Panc1 (cell line): ENCODE results near the gene MAPT. TPM values are rescaled to one million over a fixed set of nuclear protein-coding genes. Genes with fewer than 3 reads are reported as not detected.

ENCODE experiments used
- ATAC-seq: fragments of 200-7000 bp; cut with Tn5 transposase; 2 replicates; pipeline ENCODE4 v1.9.1; 2020; ENCODE audit warnings: mild to moderate bottlenecking, moderate library complexity
- BruUV-seq: library from RNA; stranded (reverse); fragments of 400-500 nt; replicated peaks from 2 replicates; lab custom pipeline; 2021; lab: Mats Ljungman, UMichigan
- CTCF ChIA-PET: fragments of 300-600 bp; sonication (Branson Sonifier 250); formaldehyde crosslinking; loops from one replicate; lab custom pipeline; 2022; ENCODE audit warnings: antibody characterized with exemption; lab: Charles Lee
- POLR2A ChIA-PET: fragments of 300-600 bp; sonication (Branson Sonifier 250); formaldehyde crosslinking; loops from one replicate; lab custom pipeline; 2022; ENCODE audit warnings: antibody characterized with exemption; lab: Charles Lee
- DNase-seq: peaks from one replicate; pipeline ENCODE4 v3.0.0-alpha.2; 2010; ENCODE audit warnings: low read depth, low spot score
- H3K27ac ChIP-seq: 2 replicates; pipeline ENCODE4 v1.5.1; 2011; ENCODE audit warnings: mild to moderate bottlenecking, low read length, inconsistent platforms
- H3K27me3 ChIP-seq: fragments of 200-500 bp; sonication (Bioruptor generic); 2 replicates; pipeline ENCODE4 v1.6.0; 2014; ENCODE audit warnings: low read length, inconsistent platforms; ENCODE audit not compliant: control insufficient read depth, insufficient read depth
- H3K36me3 ChIP-seq: fragments of 200-500 bp; sonication (Bioruptor generic); 2 replicates; pipeline ENCODE4 v1.5.1; 2014; ENCODE audit warnings: inconsistent platforms, mild to moderate bottlenecking, low read length, moderate library complexity; ENCODE audit not compliant: control insufficient read depth, insufficient read depth
- H3K4me1 ChIP-seq: 2 replicates; pipeline ENCODE4 v1.5.1; 2011; ENCODE audit warnings: inconsistent platforms, mild to moderate bottlenecking, low read length, moderate library complexity; ENCODE audit not compliant: control insufficient read depth, insufficient read depth
- H3K4me3 ChIP-seq, 2 experiments: 2 replicates each; pipeline ENCODE4 v1.5.1; 2011 to 2012; ENCODE audit warnings: low read depth in 2 of 2, low read length in 2 of 2, mild to moderate bottlenecking in 2 of 2, inconsistent platforms in 1 of 2, moderate library complexity in 1 of 2
- H3K9me3 ChIP-seq: fragments of 200-500 bp; sonication (Bioruptor generic); 2 replicates; pipeline ENCODE4 v1.5.1; 2014; ENCODE audit warnings: low read depth, mild to moderate bottlenecking, inconsistent platforms, low read length, moderate library complexity; ENCODE audit not compliant: control insufficient read depth, insufficient read depth
- POLR2AphosphoS5 ChIP-seq: IDR thresholded peaks from 2 replicates; pipeline ENCODE4 v1.6.1; 2012; ENCODE audit warnings: mild to moderate bottlenecking, low read depth, low read length, moderate library complexity
- SIN3A ChIP-seq: IDR thresholded peaks from 2 replicates; pipeline ENCODE4 v1.6.1; 2012; ENCODE audit warnings: low read depth, mild to moderate bottlenecking, low read length, moderate library complexity, borderline replicate concordance; ENCODE audit not compliant: insufficient read depth
- TCF7L2 ChIP-seq: IDR thresholded peaks from 2 replicates; pipeline ENCODE4 v1.6.1; 2011; ENCODE audit warnings: mild to moderate bottlenecking, low read depth, low read length, inconsistent platforms
- in situ Hi-C: cut with HindIII; loops from 2 replicates; pipeline ENCODE4 v1.10.0; 2016; ENCODE audit warnings: low sequenced_read_pairs, low pct_unique_long_range_greater_than_20kb
- intact Hi-C: fragments of 100-400 bp; cut with micrococcal nuclease; formaldehyde crosslinking; loops from one replicate; pipeline ENCODE4 v1.10.0; 2022; ENCODE audit not compliant: unreplicated experiment
- total RNA-seq: library from RNA; stranded (reverse); gene quantifications from one replicate; pipeline ENCODE4 v1.2.1, GENCODE V29; 2021; ENCODE audit not compliant: unreplicated experiment
- TF ChIP-seq, protein P1 (sequence below), 2 experiments: IDR thresholded peaks; 2 replicates each; pipeline ENCODE4 v1.6.1; 2011 to 2012; ENCODE audit warnings: low read depth in 2 of 2, control low read depth in 1 of 2, low read length in 1 of 2, mild to moderate bottlenecking in 1 of 2, moderate library complexity in 1 of 2; ENCODE audit not compliant: insufficient read depth in 1 of 2
- TF ChIP-seq, protein P2 (sequence below): fragments of 450-650 bp; IDR thresholded peaks from 2 replicates; pipeline ENCODE4 v1.5.1; 2017; ENCODE audit warnings: mild to moderate bottlenecking

Gene MAPT
- total RNA-seq, 1 experiment from 2014 or later: 0.59 TPM

DNA sequence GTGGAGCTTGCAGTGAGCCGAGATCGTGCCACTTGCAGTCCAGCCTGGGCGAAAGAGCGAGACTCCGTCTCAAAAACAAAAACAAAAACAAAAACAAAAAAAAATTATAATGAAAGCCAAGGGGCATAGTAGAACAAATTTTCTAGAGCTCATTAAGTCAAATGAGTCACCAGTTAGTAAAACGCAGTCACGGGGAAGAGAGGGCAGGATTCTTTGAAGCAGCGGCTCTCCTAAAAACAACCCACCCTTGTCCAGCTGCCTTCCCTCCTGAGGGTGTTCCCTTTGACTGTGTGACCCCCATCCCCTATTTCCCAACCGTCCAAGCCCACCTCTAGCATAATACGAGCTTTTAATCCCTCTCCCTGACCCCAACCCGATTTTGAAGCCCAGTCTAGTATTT lies 60.6 kb downstream of the MAPT start:
- Histone ChIP-seq H3K36me3 (no peaks in the 10 kb centered on the region), H3K4me1 (no peaks in the 10 kb centered on the region), H3K4me3 (no peak overlapping the region), H3K9me3 (no peaks in the 10 kb centered on the region), H3K27ac (no peak overlapping the region), H3K27me3 (no peaks in the 10 kb centered on the region)
- DNase-seq (no peak), ATAC-seq (no peak)
- intact Hi-C loops (no loop called here), in situ Hi-C loops (no loop called here)
- no peak for TF ChIP-seq TCF7L2
- TF ChIP-seq POLR2AphosphoS5: no peak
- TF ChIP-seq, protein P1, sequence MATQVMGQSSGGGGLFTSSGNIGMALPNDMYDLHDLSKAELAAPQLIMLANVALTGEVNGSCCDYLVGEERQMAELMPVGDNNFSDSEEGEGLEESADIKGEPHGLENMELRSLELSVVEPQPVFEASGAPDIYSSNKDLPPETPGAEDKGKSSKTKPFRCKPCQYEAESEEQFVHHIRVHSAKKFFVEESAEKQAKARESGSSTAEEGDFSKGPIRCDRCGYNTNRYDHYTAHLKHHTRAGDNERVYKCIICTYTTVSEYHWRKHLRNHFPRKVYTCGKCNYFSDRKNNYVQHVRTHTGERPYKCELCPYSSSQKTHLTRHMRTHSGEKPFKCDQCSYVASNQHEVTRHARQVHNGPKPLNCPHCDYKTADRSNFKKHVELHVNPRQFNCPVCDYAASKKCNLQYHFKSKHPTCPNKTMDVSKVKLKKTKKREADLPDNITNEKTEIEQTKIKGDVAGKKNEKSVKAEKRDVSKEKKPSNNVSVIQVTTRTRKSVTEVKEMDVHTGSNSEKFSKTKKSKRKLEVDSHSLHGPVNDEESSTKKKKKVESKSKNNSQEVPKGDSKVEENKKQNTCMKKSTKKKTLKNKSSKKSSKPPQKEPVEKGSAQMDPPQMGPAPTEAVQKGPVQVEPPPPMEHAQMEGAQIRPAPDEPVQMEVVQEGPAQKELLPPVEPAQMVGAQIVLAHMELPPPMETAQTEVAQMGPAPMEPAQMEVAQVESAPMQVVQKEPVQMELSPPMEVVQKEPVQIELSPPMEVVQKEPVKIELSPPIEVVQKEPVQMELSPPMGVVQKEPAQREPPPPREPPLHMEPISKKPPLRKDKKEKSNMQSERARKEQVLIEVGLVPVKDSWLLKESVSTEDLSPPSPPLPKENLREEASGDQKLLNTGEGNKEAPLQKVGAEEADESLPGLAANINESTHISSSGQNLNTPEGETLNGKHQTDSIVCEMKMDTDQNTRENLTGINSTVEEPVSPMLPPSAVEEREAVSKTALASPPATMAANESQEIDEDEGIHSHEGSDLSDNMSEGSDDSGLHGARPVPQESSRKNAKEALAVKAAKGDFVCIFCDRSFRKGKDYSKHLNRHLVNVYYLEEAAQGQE (IDR thresholded peaks at IDR 0.05; ENCODE audit: insufficient read depth in 1 of 2, low read depth in 2 of 2, low read length in 1 of 2): no peak
- TF ChIP-seq, protein P2, sequence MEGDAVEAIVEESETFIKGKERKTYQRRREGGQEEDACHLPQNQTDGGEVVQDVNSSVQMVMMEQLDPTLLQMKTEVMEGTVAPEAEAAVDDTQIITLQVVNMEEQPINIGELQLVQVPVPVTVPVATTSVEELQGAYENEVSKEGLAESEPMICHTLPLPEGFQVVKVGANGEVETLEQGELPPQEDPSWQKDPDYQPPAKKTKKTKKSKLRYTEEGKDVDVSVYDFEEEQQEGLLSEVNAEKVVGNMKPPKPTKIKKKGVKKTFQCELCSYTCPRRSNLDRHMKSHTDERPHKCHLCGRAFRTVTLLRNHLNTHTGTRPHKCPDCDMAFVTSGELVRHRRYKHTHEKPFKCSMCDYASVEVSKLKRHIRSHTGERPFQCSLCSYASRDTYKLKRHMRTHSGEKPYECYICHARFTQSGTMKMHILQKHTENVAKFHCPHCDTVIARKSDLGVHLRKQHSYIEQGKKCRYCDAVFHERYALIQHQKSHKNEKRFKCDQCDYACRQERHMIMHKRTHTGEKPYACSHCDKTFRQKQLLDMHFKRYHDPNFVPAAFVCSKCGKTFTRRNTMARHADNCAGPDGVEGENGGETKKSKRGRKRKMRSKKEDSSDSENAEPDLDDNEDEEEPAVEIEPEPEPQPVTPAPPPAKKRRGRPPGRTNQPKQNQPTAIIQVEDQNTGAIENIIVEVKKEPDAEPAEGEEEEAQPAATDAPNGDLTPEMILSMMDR: no peak
- TF ChIP-seq SIN3A: no peak
- ChIA-PET CTCF (no interaction called here), POLR2A (no interaction called here)
- BruUV-seq: no TSS peak

DNA sequence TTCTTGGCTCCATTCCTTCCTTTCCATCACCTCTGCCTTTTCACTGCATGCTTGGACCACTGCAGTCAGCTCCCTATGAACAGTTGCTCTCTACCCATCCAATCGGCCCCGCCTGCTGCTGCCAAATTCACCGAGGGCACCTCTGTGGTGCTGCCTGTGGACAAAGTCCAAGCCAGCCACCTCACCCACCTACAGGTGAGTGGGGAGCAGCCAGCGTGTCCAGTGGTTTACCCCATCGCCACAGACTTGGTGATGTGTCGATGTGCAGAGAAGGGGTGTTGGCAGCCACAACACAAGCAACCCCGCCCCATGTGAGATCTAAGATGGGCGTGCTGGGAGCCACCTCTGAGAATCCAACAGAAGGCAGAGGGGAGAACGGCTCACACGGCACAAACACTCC lies 61.0 kb downstream of the MAPT start:
- H3K36me3 ChIP-seq: no peaks in the 10 kb centered on the region
- in situ Hi-C loops: no loop called here

More for the DNA sequence above, 61.0 kb downstream of the MAPT start:
- no peaks in the 10 kb centered on the region for H3K9me3 ChIP-seq
- H3K27me3 ChIP-seq: no peaks in the 10 kb centered on the region
- H3K27ac ChIP-seq: no peak overlapping the region
- TF ChIP-seq, protein P2: no peak
- TF ChIP-seq TCF7L2: no peak
- no peak for TF ChIP-seq POLR2AphosphoS5
- TF ChIP-seq, protein P1 (IDR thresholded peaks at IDR 0.05; ENCODE audit: insufficient read depth in 1 of 2, low read depth in 2 of 2, low read length in 1 of 2): no peak
- TF ChIP-seq SIN3A: no peak
- ChIA-PET CTCF (interaction anchor here (0.6 kb wide), 1 partner anchor 45 kb away, joined by 3 read pairs; no protein-coding TSS in a partner anchor), POLR2A (no interaction called here)
- DNase-seq (no peak), ATAC-seq (no peak)
- intact Hi-C loops: no loop called here
- H3K4me1 ChIP-seq: no peaks in the 10 kb centered on the region
- BruUV-seq: no TSS peak
- no peak overlapping the region for H3K4me3 ChIP-seq
